HepG2 (cell line): ENCODE measurements around the gene WWTR1. TPM values are rescaled to one million over a fixed set of nuclear protein-coding genes. Genes with fewer than 3 reads are reported as not detected.

Experiments
- AGO2 ChIP-seq: fragments of 200-400 bp; formaldehyde crosslinking; optimal IDR thresholded peaks from 2 replicates; pipeline ENCODE3; 2017; ENCODE audit warnings: mild to moderate bottlenecking, low read depth, low read length, moderate library complexity
- ATAD3A ChIP-seq: sonication (generic); formaldehyde crosslinking; IDR thresholded peaks from 2 replicates; pipeline ENCODE4 v1.4.0; 2020; ENCODE audit warnings: missing genetic modification reagents
- EZH2 ChIP-seq: conservative IDR thresholded peaks from 2 replicates; pipeline ENCODE4 v1.6.1; 2012; ENCODE audit warnings: mild to moderate bottlenecking, low read depth, low read length, moderate library complexity
- GABPA ChIP-seq, 2 experiments: IDR thresholded peaks; 2 replicates each; pipeline ENCODE4 v1.6.1; 2011 to 2016; ENCODE audit warnings: low read depth in 2 of 2, low read length in 1 of 2, missing biosample characterization in 1 of 2, missing genetic modification characterization in 1 of 2
- GFI1 ChIP-seq: sonication (generic); formaldehyde crosslinking; IDR thresholded peaks from 2 replicates; pipeline ENCODE4 v1.5.0; 2020; ENCODE audit warnings: missing genetic modification reagents, mild to moderate bottlenecking, borderline replicate concordance
- MYC ChIP-seq: sonication (generic); formaldehyde crosslinking; IDR thresholded peaks from 2 replicates; pipeline ENCODE4 v1.9.0; 2021; ENCODE audit warnings: missing genetic modification reagents, borderline replicate concordance
- POLR2A ChIP-seq, 2 experiments: IDR thresholded peaks; 2 replicates each; pipeline ENCODE4 v1.6.1; 2011; ENCODE audit warnings: low read depth in 2 of 2, low read length in 2 of 2, mild to moderate bottlenecking in 1 of 2, moderate library complexity in 1 of 2; ENCODE audit not compliant: insufficient read depth in 1 of 2
- RBFOX2 ChIP-seq: fragments of 200-400 bp; formaldehyde crosslinking; IDR thresholded peaks from 2 replicates; pipeline ENCODE4 v1.6.1; 2017; ENCODE audit warnings: low read depth, mild to moderate bottlenecking, low read length
- SP1 ChIP-seq, 2 experiments: fragments of 450-650 bp in 1 of 2; sonication (generic) in 1 of 2; formaldehyde crosslinking in 1 of 2; IDR thresholded peaks; 2 replicates each; pipeline versions ENCODE4 v1.4.0 to v1.6.1; 2016 to 2020; ENCODE audit warnings: missing genetic modification reagents in 1 of 2
- TRIM24 ChIP-seq: sonication (generic); formaldehyde crosslinking; IDR thresholded peaks from 2 replicates; pipeline ENCODE4 v1.8.0; 2022; ENCODE audit warnings: mild to moderate bottlenecking, missing genetic modification reagents
- ZNF18 ChIP-seq: sonication (generic); formaldehyde crosslinking; IDR thresholded peaks from 2 replicates; pipeline ENCODE4 v1.8.0; 2022; ENCODE audit warnings: mild to moderate bottlenecking, missing genetic modification reagents; ENCODE audit not compliant: insufficient replicate concordance
- ZNF224 ChIP-seq: sonication (generic); formaldehyde crosslinking; IDR thresholded peaks from 2 replicates; pipeline ENCODE4 v1.5.0; 2020; ENCODE audit warnings: mild to moderate bottlenecking, missing genetic modification reagents
- ZNF235 ChIP-seq: sonication (generic); formaldehyde crosslinking; IDR thresholded peaks from 2 replicates; pipeline ENCODE4 v1.8.1; 2023; ENCODE audit warnings: mild to moderate bottlenecking, missing genetic modification reagents, borderline replicate concordance
- ZNF530 ChIP-seq: sonication (generic); formaldehyde crosslinking; IDR thresholded peaks from 2 replicates; pipeline ENCODE4 v1.5.0; 2020; ENCODE audit warnings: low read depth, mild to moderate bottlenecking, missing genetic modification reagents
- ZNF556 ChIP-seq: sonication (generic); formaldehyde crosslinking; IDR thresholded peaks from 2 replicates; pipeline ENCODE4 v1.4.0; 2020; ENCODE audit warnings: mild to moderate bottlenecking, missing genetic modification reagents, borderline replicate concordance
- ZNF589 ChIP-seq: sonication (generic); formaldehyde crosslinking; conservative IDR thresholded peaks from 2 replicates; pipeline ENCODE4 v1.8.0; 2022; ENCODE audit warnings: mild to moderate bottlenecking, moderate library complexity, missing genetic modification reagents
- ZNF619 ChIP-seq: sonication (generic); formaldehyde crosslinking; IDR thresholded peaks from 2 replicates; pipeline ENCODE4 v1.4.0; 2020; ENCODE audit warnings: mild to moderate bottlenecking, missing genetic modification reagents
- ZNF83 ChIP-seq: sonication (generic); formaldehyde crosslinking; IDR thresholded peaks from 2 replicates; pipeline ENCODE4 v1.4.0; 2020; ENCODE audit warnings: missing genetic modification reagents, mild to moderate bottlenecking, borderline replicate concordance
- ZNF879 ChIP-seq: sonication (generic); formaldehyde crosslinking; IDR thresholded peaks from 2 replicates; pipeline ENCODE4 v1.8.1; 2023; ENCODE audit warnings: missing genetic modification reagents
- polyA plus RNA-seq, 8 experiments: library from polyadenylated mRNA; depleted of rRNA in 3 of 8; stranded (reverse) in 7 of 8; unstranded in 1 of 8; fragments of >200 nt; fragmentation: Illumina TruSeq in 4 of 8; extraction: Trizol in 4 of 8; gene quantifications; 2 replicates each; pipeline versions ENCODE4 v1.2.1 to v1.2.3, GENCODE V29; 2011 to 2016; ENCODE audit warnings: low read depth in 4 of 8, missing spikeins in 1 of 8, mixed read lengths in 1 of 8; ENCODE audit not compliant: insufficient read depth in 1 of 8
- total RNA-seq, 5 experiments: library from RNA; depleted of rRNA; stranded (reverse); fragments of >200 nt; fragmentation: Illumina TruSeq; extraction: Trizol; gene quantifications; 2 replicates each; pipeline ENCODE4 v1.2.3, GENCODE V29; 2016; ENCODE audit warnings: low read depth in 1 of 5
- TF ChIP-seq, protein P1 (sequence below): sonication (generic); formaldehyde crosslinking; IDR thresholded peaks from 2 replicates; pipeline ENCODE4 v1.9.0; 2021; ENCODE audit warnings: mild to moderate bottlenecking, missing genetic modification reagents
- TF ChIP-seq, protein P2 (sequence below): sonication (generic); formaldehyde crosslinking; IDR thresholded peaks from 2 replicates; pipeline ENCODE4 v1.4.0; 2020; ENCODE audit warnings: mild to moderate bottlenecking, low read depth, missing genetic modification reagents

The WWTR1 gene
- total and polyA plus RNA-seq, 2 of the 13 experiments (the other 11 are each of a cell fraction or from before 2014, with no cell fraction given) = 19.7 to 139 TPM

GRCh38 chr3:149494022-149494758 is 163.6 kb downstream of the WWTR1 start (continued):
- TF ChIP-seq EZH2 (no peak), ZNF589 (CRISPR knock-in tag) (no peak), MYC (CRISPR knock-in tag) (no peak), ZNF83 (no peak), GFI1 (CRISPR knock-in tag) (no peak), ZNF18 (CRISPR knock-in tag) (no peak), TRIM24 (CRISPR knock-in tag) (no peak), ZNF224 (CRISPR knock-in tag) (no peak), ATAD3A (CRISPR knock-in tag) (no peak), GABPA (IDR thresholded peaks at IDR 0.05; ENCODE audit: low read depth, low read length) (no peak), GABPA (CRISPR knock-in tag; IDR thresholded peaks at IDR 0.05; ENCODE audit: low read depth) (no peak; the same call in 1 of the 2 replicates), ZNF619 (CRISPR knock-in tag) (0 out of 2 replicates have a peak, but pooled peaks have one; percentile 58), AGO2 (no peak), ZNF235 (0 out of 2 replicates have a peak, but pooled peaks have one; percentile 74), POLR2A (IDR thresholded peaks at IDR 0.05; ENCODE audit: insufficient read depth in 1 of 2, low read depth in 2 of 2, low read length in 2 of 2) (no peak; a peak in 1 of 4 replicates), ZNF556 (CRISPR knock-in tag) (no peak), SP1 (IDR thresholded peaks at IDR 0.05) (no peak), SP1 (CRISPR knock-in tag; IDR thresholded peaks at IDR 0.05) (no peak), RBFOX2 (no peak), ZNF530 (no peak), ZNF879 (CRISPR knock-in tag) (no peak)
- TF ChIP-seq, protein P1, sequence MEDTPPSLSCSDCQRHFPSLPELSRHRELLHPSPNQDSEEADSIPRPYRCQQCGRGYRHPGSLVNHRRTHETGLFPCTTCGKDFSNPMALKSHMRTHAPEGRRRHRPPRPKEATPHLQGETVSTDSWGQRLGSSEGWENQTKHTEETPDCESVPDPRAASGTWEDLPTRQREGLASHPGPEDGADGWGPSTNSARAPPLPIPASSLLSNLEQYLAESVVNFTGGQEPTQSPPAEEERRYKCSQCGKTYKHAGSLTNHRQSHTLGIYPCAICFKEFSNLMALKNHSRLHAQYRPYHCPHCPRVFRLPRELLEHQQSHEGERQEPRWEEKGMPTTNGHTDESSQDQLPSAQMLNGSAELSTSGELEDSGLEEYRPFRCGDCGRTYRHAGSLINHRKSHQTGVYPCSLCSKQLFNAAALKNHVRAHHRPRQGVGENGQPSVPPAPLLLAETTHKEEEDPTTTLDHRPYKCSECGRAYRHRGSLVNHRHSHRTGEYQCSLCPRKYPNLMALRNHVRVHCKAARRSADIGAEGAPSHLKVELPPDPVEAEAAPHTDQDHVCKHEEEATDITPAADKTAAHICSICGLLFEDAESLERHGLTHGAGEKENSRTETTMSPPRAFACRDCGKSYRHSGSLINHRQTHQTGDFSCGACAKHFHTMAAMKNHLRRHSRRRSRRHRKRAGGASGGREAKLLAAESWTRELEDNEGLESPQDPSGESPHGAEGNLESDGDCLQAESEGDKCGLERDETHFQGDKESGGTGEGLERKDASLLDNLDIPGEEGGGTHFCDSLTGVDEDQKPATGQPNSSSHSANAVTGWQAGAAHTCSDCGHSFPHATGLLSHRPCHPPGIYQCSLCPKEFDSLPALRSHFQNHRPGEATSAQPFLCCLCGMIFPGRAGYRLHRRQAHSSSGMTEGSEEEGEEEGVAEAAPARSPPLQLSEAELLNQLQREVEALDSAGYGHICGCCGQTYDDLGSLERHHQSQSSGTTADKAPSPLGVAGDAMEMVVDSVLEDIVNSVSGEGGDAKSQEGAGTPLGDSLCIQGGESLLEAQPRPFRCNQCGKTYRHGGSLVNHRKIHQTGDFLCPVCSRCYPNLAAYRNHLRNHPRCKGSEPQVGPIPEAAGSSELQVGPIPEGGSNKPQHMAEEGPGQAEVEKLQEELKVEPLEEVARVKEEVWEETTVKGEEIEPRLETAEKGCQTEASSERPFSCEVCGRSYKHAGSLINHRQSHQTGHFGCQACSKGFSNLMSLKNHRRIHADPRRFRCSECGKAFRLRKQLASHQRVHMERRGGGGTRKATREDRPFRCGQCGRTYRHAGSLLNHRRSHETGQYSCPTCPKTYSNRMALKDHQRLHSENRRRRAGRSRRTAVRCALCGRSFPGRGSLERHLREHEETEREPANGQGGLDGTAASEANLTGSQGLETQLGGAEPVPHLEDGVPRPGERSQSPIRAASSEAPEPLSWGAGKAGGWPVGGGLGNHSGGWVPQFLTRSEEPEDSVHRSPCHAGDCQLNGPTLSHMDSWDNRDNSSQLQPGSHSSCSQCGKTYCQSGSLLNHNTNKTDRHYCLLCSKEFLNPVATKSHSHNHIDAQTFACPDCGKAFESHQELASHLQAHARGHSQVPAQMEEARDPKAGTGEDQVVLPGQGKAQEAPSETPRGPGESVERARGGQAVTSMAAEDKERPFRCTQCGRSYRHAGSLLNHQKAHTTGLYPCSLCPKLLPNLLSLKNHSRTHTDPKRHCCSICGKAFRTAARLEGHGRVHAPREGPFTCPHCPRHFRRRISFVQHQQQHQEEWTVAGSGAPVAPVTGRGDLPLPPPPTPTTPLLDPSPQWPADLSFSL = no peak
- TF ChIP-seq, protein P2, sequence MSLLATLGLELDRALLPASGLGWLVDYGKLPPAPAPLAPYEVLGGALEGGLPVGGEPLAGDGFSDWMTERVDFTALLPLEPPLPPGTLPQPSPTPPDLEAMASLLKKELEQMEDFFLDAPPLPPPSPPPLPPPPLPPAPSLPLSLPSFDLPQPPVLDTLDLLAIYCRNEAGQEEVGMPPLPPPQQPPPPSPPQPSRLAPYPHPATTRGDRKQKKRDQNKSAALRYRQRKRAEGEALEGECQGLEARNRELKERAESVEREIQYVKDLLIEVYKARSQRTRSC (CRISPR knock-in tag) = no peak
